ENCODE results near the gene FAHD2A. TPM values are rescaled to one million over a fixed set of nuclear protein-coding genes. Genes with fewer than 3 reads are reported as not detected.
"Not testable (repeated sequence)": the region's sequence is repeated elsewhere in the genome, so short reads cannot be mapped to it uniquely, and the experiment has no call there.

Gene FAHD2A
- total RNA-seq, 1 donor from 2014 or later = 40.4 TPM

GRCh38 chr2:95376311-95377215 lies 25.9 kb upstream of the FAHD2A start:
- Mint-ChIP-seq H3K4me3 (ENCODE audit: unreplicated experiment) (no peak overlapping the region), H3K4me1 (ENCODE audit: unreplicated experiment) (no peaks in the 10 kb centered on the region), H3K9me3 (ENCODE audit: unreplicated experiment) (no peaks in the 10 kb centered on the region), H3K27ac (ENCODE audit: unreplicated experiment) (no peak overlapping the region), H3K36me3 (ENCODE audit: unreplicated experiment) (no peaks in the 10 kb centered on the region), H3K27me3 (ENCODE audit: unreplicated experiment) (peaks cover 11% of the 10 kb centered on the region)
- TF ChIP-seq CTCF (IDR thresholded peaks at IDR 0.05) = no peak
- no peak for DNase-seq (ENCODE audit: extremely low spot score, unreplicated experiment)

GRCh38 chr2:95377216-95378123 lies 25.0 kb upstream of the FAHD2A start:
- no peaks in the 10 kb centered on the region for H3K36me3 Mint-ChIP-seq (ENCODE audit: unreplicated experiment)

GRCh38 chr2:95378281-95378680 lies 24.2 kb upstream of the FAHD2A start:
- DNase-seq (ENCODE audit: extremely low spot score, unreplicated experiment) = peak; percentile 13
- H3K27me3 Mint-ChIP-seq (ENCODE audit: unreplicated experiment); H3K4me1 Mint-ChIP-seq (ENCODE audit: unreplicated experiment); H3K27ac Mint-ChIP-seq (ENCODE audit: unreplicated experiment); H3K36me3 Mint-ChIP-seq (ENCODE audit: unreplicated experiment); H3K9me3 Mint-ChIP-seq (ENCODE audit: unreplicated experiment); H3K4me3 Mint-ChIP-seq (ENCODE audit: unreplicated experiment): not testable (repeated sequence)

More at GRCh38 chr2:95377216-95378123, 25.0 kb upstream of the FAHD2A start:
- DNase-seq (ENCODE audit: extremely low spot score, unreplicated experiment) = peak; percentile 51
- H3K4me3 Mint-ChIP-seq (ENCODE audit: unreplicated experiment) = no peak overlapping the region
- peaks cover 8% of the 10 kb centered on the region for H3K27me3 Mint-ChIP-seq (ENCODE audit: unreplicated experiment)
- TF ChIP-seq CTCF (IDR thresholded peaks at IDR 0.05) = no peak
- H3K27ac Mint-ChIP-seq (ENCODE audit: unreplicated experiment) = no peak overlapping the region
- H3K4me1 Mint-ChIP-seq (ENCODE audit: unreplicated experiment) = no peaks in the 10 kb centered on the region
- no peaks in the 10 kb centered on the region for H3K9me3 Mint-ChIP-seq (ENCODE audit: unreplicated experiment)

- H3K27me3 Mint-ChIP-seq (ENCODE audit: unreplicated experiment) = peaks cover 8% of the 10 kb centered on the region
- no peaks in the 10 kb centered on the region for H3K36me3 Mint-ChIP-seq (ENCODE audit: unreplicated experiment)
- no peak overlapping the region for H3K27ac Mint-ChIP-seq (ENCODE audit: unreplicated experiment)
- H3K9me3 Mint-ChIP-seq (ENCODE audit: unreplicated experiment) = no peaks in the 10 kb centered on the region
- TF ChIP-seq CTCF (IDR thresholded peaks at IDR 0.05) = no peak
- no peak overlapping the region for H3K4me3 Mint-ChIP-seq (ENCODE audit: unreplicated experiment)
- peak; percentile 73 for DNase-seq (ENCODE audit: extremely low spot score, unreplicated experiment)
- H3K4me1 Mint-ChIP-seq (ENCODE audit: unreplicated experiment) = peaks cover 1% of the 10 kb centered on the region
Measured at GRCh38 chr2:95379371-95379831, 23.1 kb upstream of the FAHD2A start.

GRCh38 chr2:95380280-95380679 lies 22.2 kb upstream of the FAHD2A start:
- Mint-ChIP-seq H3K36me3 (ENCODE audit: unreplicated experiment) (no peaks in the 10 kb centered on the region), H3K4me3 (ENCODE audit: unreplicated experiment) (no peak overlapping the region), H3K9me3 (ENCODE audit: unreplicated experiment) (no peaks in the 10 kb centered on the region), H3K27me3 (ENCODE audit: unreplicated experiment) (peaks cover 8% of the 10 kb centered on the region), H3K4me1 (ENCODE audit: unreplicated experiment) (peaks cover 7% of the 10 kb centered on the region), H3K27ac (ENCODE audit: unreplicated experiment) (no peak overlapping the region)
- DNase-seq (ENCODE audit: extremely low spot score, unreplicated experiment) = peak; percentile 62
- TF ChIP-seq CTCF (IDR thresholded peaks at IDR 0.05) = no peak

All from osteocyte (in vitro differentiated cells).